Pancreas (tissue), 10 donors: ENCODE data around the gene ACP4. TPM values are rescaled to one million over a fixed set of nuclear protein-coding genes. Genes with fewer than 3 reads are reported as not detected.

ENCODE experiments used
- ATAC-seq, 4 donors: fragments of 200-7000 bp; cut with Tn5 transposase; one replicate each; pipeline versions ENCODE4 v1.8.0 to v1.9.1; 2020; ENCODE audit warnings: mild to moderate bottlenecking in 4 of 4, moderate library complexity in 4 of 4
- DNase-seq, 6 donors: peaks; one replicate each; pipeline ENCODE4 v3.0.0-alpha.2; 2020
- FAIRE-seq: peaks from 2 replicates; lab custom pipeline; 2012; peaks lifted over from hg19 to GRCh38; lab: Jason Lieb, UNC
- H3K27ac ChIP-seq, 4 donors: fragments of 200-600 bp; sonication (generic); 1 replicate in 3 of 4; 2 replicates in 1 of 4; pipeline versions ENCODE4 v1.5.0 to v1.8.0; 2020
- H3K27me3 ChIP-seq, 4 donors: fragments of 200-600 bp; one replicate each; pipeline ENCODE4 v1.8.0; 2021
- H3K36me3 ChIP-seq, 3 donors: fragments of 200-600 bp; sonication (generic) in 1 of 3; one replicate each; pipeline versions ENCODE4 v1.5.0 to v1.8.0; 2020 to 2021
- H3K4me1 ChIP-seq, 3 donors: fragments of 200-600 bp; one replicate each; pipeline ENCODE4 v1.8.0; 2021
- H3K4me3 ChIP-seq, 4 donors: fragments of 200-600 bp; sonication (generic) in 2 of 4; one replicate each; pipeline versions ENCODE4 v1.5.0 to v1.8.0; 2020 to 2021
- H3K9me3 ChIP-seq, 4 donors: fragments of 200-600 bp; one replicate each; pipeline ENCODE4 v1.8.0; 2021
- CTCF ChIP-seq, 4 donors: fragments of 200-600 bp; sonication (generic) in 3 of 4; IDR thresholded peaks; one replicate each; pipeline versions ENCODE4 v1.5.0 to v1.8.0; 2021; ENCODE audit warnings: antibody characterized with exemption in 4 of 4
- WGBS, 2 donors: extraction: QIAGEN DNeasy Blood & Tissue Kit; methylation state at CpG; one replicate each; pipeline ENCODE4 v1.1.7; 2013; 5-methylcytosine and 5-hydroxymethylcytosine counted together
- intact Hi-C, 3 donors: fragments of 100-400 bp; cut with DNase I; formaldehyde crosslinking; loops; one replicate each; pipeline versions ENCODE4 v1.11.1 to v1.14.2; 2022
- polyA plus RNA-seq, 2 donors: library from polyadenylated mRNA; stranded (reverse); fragments of 200-250 nt; gene quantifications; one replicate each; pipeline ENCODE4 v1.2.3, GENCODE V29; 2013
- total RNA-seq, 6 donors: library from RNA; stranded (reverse); fragmentation: NEBNext Ultra II Directional in 4 of 6; extraction: Animal tissue kit (Norgen Biotek cat#: 25700) in 4 of 6; gene quantifications; one replicate each; pipeline versions ENCODE4 v1.2.1 to v1.2.4, GENCODE V29; 2021 to 2023
- donor health status: healthy with polysubstance abuse.
- donor health status: DM: no; HTN: no; CAD: no; lungs with moderate emphysema.
- donor health status: DM: no; HTN: no; CAD: no.
- donor health status: control.
- donor health status: control.
- donor health status: Bipolar disorder and iron deficiency.
- donor health status: DM: yes; HTN: yes; CAD: no.
- donor health status: DM: no; HTN: no; CAD: no.
- donor health status: DM: no; HTN: no; CAD: no.
- donor health status: DM: yes; HTN: yes; CAD: no.

Gene ACP4
- total and polyA plus RNA-seq, 8 donors = not detected

- DNase-seq = no peak
- Histone ChIP-seq H3K4me3 (no peak overlapping the region), H3K9me3 (no peaks in the 10 kb centered on the region), H3K4me1 (no peaks in the 10 kb centered on the region), H3K27me3 (no peaks in the 10 kb centered on the region), H3K27ac (no peak overlapping the region), H3K36me3 (no peaks in the 10 kb centered on the region)
- intact Hi-C loops = no loop called here
- WGBS, 2 donors = 68 to 70% methylated on average over 7 of the region's 7 CpGs
- no peak for ATAC-seq
- no peak for TF ChIP-seq CTCF (IDR thresholded peaks at IDR 0.05)
- no peak for FAIRE-seq
Measured at GRCh38 chr19:50843701-50844221, 53.5 kb downstream of the ACP4 start.

- Histone ChIP-seq H3K4me1 (no peaks in the 10 kb centered on the region), H3K27me3 (no peaks in the 10 kb centered on the region), H3K4me3 (no peak overlapping the region), H3K9me3 (no peaks in the 10 kb centered on the region), H3K27ac (no peak overlapping the region), H3K36me3 (no peaks in the 10 kb centered on the region)
- WGBS, 2 donors = 57 to 64% methylated on average over 8 of the region's 8 CpGs
- DNase-seq (no peak), ATAC-seq (no peak), FAIRE-seq (no peak)
- intact Hi-C loops = no loop called here
- TF ChIP-seq CTCF (IDR thresholded peaks at IDR 0.05) = no peak
Measured at GRCh38 chr19:50844296-50844935, 54.2 kb downstream of the ACP4 start.

Other genes with a start within 250 kb of the ACP4 start
- gene LRRC4B, start 222.0 kb upstream of the ACP4 start, total RNA-seq = under 1 TPM; 0.09 to 0.79 (median 0.36) TPM
- 1 to 10 TPM in 1 of 2 donors, under 1 TPM in 1; 0.87 to 2.1 TPM for gene LRRC4B, start 222.0 kb upstream of the ACP4 start, polyA plus RNA-seq
- under 1 TPM; 0.09 to 0.63 (median 0.37) TPM for gene SYT3, start 150.5 kb upstream of the ACP4 start, total RNA-seq
- under 1 TPM; 0.30 to 0.94 TPM for gene SYT3, start 150.5 kb upstream of the ACP4 start, polyA plus RNA-seq
- gene C19orf81, start 141.0 kb upstream of the ACP4 start, total RNA-seq = 1 to 10 TPM in 1 of 6 donors, under 1 TPM in 3, not detected in 2; 0.69 to 1.2 (median 0.92) TPM
- gene C19orf81, start 141.0 kb upstream of the ACP4 start, polyA plus RNA-seq = under 1 TPM in 1 of 2 donors, not detected in 1; 0.40 TPM
- gene SHANK1, start 70.6 kb upstream of the ACP4 start, total RNA-seq = under 1 TPM in 5 of 6 donors, not detected in 1; 0.06 to 0.69 (median 0.19) TPM
- gene SHANK1, start 70.6 kb upstream of the ACP4 start, polyA plus RNA-seq = under 1 TPM; 0.12 to 0.19 TPM
- gene CLEC11A, start 67.1 kb upstream of the ACP4 start, total RNA-seq = 10 to 100 TPM in 1 of 6 donors, 1 to 10 TPM in 5; 1.3 to 14.6 (median 2.5) TPM
- 1 to 10 TPM; 4.7 to 7.4 TPM for gene CLEC11A, start 67.1 kb upstream of the ACP4 start, polyA plus RNA-seq
- gene GPR32, start 20.0 kb upstream of the ACP4 start, total RNA-seq = not detected
- not detected for gene GPR32, start 20.0 kb upstream of the ACP4 start, polyA plus RNA-seq
- 1,000 to 10,000 TPM in 3 of 6 donors, 100 to 1,000 TPM in 3; 607 to 1,981 (median 1,041) TPM for gene KLK1, start 33.4 kb downstream of the ACP4 start, total RNA-seq
- gene KLK1, start 33.4 kb downstream of the ACP4 start, polyA plus RNA-seq = 100 to 1,000 TPM; 683 to 756 TPM
- not detected for gene KLK15, start 43.2 kb downstream of the ACP4 start, total RNA-seq
- gene KLK15, start 43.2 kb downstream of the ACP4 start, polyA plus RNA-seq = under 1 TPM; 0.07 to 0.27 TPM
- not detected for gene KLK3, start 64.5 kb downstream of the ACP4 start, total RNA-seq
- under 1 TPM; 0.05 to 0.27 TPM for gene KLK3, start 64.5 kb downstream of the ACP4 start, polyA plus RNA-seq
- not detected for gene KLK2, start 83.0 kb downstream of the ACP4 start, total RNA-seq
- under 1 TPM; 0.09 to 0.27 TPM for gene KLK2, start 83.0 kb downstream of the ACP4 start, polyA plus RNA-seq
- under 1 TPM in 1 of 6 donors, not detected in 5; 0.41 TPM for gene KLK4, start 121.0 kb downstream of the ACP4 start, total RNA-seq
- not detected for gene KLK4, start 121.0 kb downstream of the ACP4 start, polyA plus RNA-seq
- gene KLK5, start 162.6 kb downstream of the ACP4 start, total RNA-seq = not detected
- under 1 TPM in 1 of 2 donors, not detected in 1; 0.11 TPM for gene KLK5, start 162.6 kb downstream of the ACP4 start, polyA plus RNA-seq
- not detected for gene KLK6, start 179.2 kb downstream of the ACP4 start, total RNA-seq
- gene KLK6, start 179.2 kb downstream of the ACP4 start, polyA plus RNA-seq = not detected
- gene KLK7, start 193.5 kb downstream of the ACP4 start, total RNA-seq = not detected
- gene KLK7, start 193.5 kb downstream of the ACP4 start, polyA plus RNA-seq = under 1 TPM in 1 of 2 donors, not detected in 1; 0.46 TPM
- gene KLK8, start 211.2 kb downstream of the ACP4 start, total RNA-seq = not detected
- not detected for gene KLK8, start 211.2 kb downstream of the ACP4 start, polyA plus RNA-seq
- 1 to 10 TPM in 1 of 6 donors, under 1 TPM in 5; 0.15 to 1.7 (median 0.44) TPM for gene KLK10, start 229.3 kb downstream of the ACP4 start, total RNA-seq
- under 1 TPM; 0.53 to 0.63 TPM for gene KLK10, start 229.3 kb downstream of the ACP4 start, polyA plus RNA-seq
- 10 to 100 TPM in 4 of 6 donors, 1 to 10 TPM in 2; 6.7 to 24.2 (median 11.4) TPM for gene KLK11, start 236.2 kb downstream of the ACP4 start, total RNA-seq
- gene KLK11, start 236.2 kb downstream of the ACP4 start, polyA plus RNA-seq = 10 to 100 TPM; 15.5 to 28.9 TPM
- gene KLK12, start 244.6 kb downstream of the ACP4 start, total RNA-seq = not detected
- gene KLK12, start 244.6 kb downstream of the ACP4 start, polyA plus RNA-seq = not detected